Cortex of kidney (tissue), 1 donor: ENCODE results near the gene HSFX4.
"Not testable (repeated sequence)": the region's sequence is repeated elsewhere in the genome, so short reads cannot be mapped to it uniquely, and the experiment has no call there.

ENCODE experiments used
- DNase-seq: peaks from one replicate; lab custom pipeline; 2025; lab: John Stamatoyannopoulos, UW

HSFX4 gene

GRCh38 chrX:149929400-149929799 is at the start of gene HSFX4:
Gene HSFX4 (plus strand): TSS chrX:149929573. CDS start chrX:149929645, 72 bp downstream.
- DNase-seq = not testable (repeated sequence)

DNA sequence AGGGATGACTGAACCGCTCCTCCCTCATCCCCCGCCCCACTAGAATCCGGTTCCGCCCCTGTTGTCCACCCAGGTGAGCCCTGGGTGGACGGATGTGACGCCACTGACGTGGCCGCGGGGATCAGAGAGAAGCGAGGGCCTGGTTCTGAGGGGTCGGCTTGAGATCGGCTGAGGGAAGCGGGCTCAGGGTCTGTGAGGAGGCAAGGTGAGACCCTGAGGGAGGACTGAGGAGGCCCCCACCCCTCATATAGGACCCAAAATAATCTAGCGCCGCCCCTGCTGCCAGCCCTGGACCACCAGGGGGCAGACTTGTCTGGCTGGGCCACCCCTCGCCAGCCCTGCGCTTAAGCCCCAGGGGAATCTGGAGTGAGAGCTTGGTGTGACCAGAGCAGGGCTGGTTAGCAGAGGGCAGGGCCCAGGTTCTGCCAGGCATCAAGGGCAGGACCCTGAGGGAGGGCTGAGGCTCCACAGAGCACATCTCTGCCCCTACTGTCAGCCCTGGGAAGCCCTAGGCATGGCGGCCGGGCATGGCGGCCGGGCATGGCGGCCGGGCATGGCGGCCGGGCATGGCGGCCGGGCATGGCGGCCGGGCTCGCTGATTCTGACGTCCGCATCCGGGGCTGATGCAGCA is 48.2 kb upstream of the HSFX4 start, which contains the start of gene MAGEA8:
TSS of gene MAGEA8 (plus strand) at position 103 of the 631 bp plus-strand sequence. CDS start 3,090 bp downstream, outside the sequence.
- no peak for DNase-seq

- DNase-seq = not testable (repeated sequence)
Observed at GRCh38 chrX:149890828-149891227, 38.5 kb upstream of the HSFX4 start.

DNA sequence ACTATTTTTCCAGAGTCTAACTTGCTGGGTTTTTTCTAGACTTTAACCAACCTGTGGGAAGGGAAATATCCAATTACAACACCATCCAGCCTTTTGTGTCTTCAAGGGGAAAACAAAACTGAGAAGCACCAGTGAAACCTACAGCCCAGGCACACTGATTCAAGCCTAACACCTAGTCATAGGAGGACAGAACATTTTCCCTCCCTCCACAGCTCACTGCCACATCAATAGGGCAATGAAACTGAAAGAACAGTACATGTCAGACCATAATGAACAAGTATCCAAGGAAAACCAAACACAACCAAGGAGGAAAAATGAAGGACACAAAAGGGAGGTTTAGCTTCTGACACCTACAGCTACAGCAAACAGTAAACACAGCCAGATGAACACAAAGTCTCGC is 30.8 kb upstream of the HSFX4 start:
- no peak for DNase-seq

DNA sequence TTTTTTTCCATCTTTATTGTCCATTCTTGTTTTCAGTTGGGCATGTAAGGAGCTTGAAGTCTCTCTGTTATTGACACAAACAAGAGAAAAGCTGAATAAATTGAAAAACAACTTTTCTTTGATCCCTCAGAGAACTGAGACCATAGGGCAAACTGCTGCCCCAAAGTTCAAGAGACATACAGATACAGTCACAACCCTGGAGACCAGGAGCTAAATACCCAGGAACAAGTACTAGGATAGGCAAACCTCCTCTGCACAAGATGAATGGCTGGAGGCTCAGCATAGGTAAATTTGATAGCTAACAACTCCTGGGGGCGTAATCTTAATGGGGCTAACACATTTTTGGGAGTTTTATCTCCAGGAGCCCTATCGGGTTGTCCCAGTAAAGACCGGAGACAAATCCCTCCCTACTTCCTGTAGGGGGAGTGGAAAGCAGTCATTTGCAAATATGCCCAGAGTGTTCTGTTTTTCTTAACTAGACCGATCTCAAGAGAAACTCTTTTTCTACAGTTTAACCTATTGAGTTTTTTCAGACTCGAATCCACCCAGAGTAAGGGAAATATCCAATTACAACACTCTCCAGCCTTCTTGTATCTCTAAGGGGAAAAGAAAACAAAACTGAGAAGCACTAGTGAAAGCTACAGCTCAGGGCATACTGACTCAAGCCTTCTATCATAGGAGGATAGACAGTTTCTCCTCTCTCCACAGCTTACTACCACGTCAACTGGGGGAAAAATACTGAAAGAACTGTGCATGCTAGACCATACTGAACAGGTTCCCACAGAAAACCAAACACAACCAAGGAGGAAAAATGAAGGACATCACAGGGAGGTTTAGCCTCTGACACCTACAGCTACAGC is 25.3 kb upstream of the HSFX4 start:
- no peak for DNase-seq

DNA sequence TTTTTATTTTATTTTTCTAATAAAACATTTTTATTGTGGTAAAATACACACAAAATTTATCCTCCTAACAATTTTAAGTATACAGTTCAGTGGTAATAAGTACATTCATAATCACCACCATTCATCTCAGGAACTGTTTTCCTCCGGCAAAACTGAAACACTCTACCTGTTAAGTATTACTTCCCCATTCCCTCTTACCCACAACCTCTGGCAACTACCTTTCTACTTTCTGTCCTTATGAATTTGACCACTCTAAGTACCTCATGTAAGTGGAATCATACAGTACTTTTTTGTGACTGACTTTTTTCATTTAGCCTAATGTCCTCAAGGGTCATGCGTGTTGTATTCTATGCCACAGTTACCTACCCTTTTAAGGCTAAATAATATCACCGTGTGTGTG is 21.1 kb upstream of the HSFX4 start:
- no peak for DNase-seq

- no peak for DNase-seq
Observed at GRCh38 chrX:149908727-149909126, 20.6 kb upstream of the HSFX4 start.

DNA sequence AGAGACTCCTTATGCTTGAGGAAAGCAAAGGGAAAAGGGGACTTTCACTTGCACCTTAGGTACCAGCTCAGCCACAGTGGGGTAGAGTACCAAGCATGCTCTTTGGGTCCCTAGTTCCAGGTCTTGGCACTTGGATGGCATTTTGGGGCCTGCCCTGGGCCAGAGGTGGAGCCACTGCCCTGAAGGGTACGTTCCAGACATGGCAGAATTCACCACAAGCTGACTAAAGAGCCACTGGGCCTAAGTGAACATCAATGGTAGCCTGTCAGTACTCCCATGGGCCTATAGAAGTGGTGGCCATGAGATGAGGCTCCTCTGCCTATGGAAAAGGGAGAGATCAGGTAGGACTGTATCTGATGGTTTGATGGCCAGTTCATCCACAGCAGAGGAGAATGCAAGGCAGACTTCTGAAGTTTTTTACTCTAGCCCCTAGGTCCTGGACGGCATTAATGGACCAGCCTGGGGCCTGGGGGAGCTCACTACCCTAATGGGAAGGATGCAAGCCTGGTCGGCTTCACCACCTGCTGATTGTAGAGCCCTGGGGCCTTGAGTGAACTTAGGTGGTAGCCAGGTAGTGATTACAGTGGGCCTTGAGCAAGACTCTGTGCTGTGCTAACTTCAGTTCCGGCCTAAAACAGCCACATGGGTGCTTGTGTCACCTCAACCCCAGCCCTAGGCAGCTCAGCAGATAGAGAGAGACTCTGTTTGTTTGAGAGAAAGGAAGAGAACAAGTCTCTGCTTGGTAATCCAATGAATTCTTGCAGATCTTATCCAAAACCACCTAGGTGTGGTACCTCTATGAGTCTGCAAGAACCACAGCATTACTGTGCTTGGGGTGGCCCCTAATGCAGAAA is 19.8 kb upstream of the HSFX4 start:
- no peak for DNase-seq

- no peak for DNase-seq
Observed at GRCh38 chrX:149910178-149910695, 19.1 kb upstream of the HSFX4 start.

- DNase-seq = no peak
Observed at GRCh38 chrX:149916745-149917392, 12.5 kb upstream of the HSFX4 start.

- DNase-seq = not testable (repeated sequence)
Observed at GRCh38 chrX:149923836-149924235, 5.5 kb upstream of the HSFX4 start.

GRCh38 chrX:149924434-149924833 is 4.9 kb upstream of the HSFX4 start:
- DNase-seq = not testable (repeated sequence)

- DNase-seq = not testable (repeated sequence)
Observed at GRCh38 chrX:149927245-149927963, 2.0 kb upstream of the HSFX4 start.

- DNase-seq = not testable (repeated sequence)
Observed at GRCh38 chrX:149927964-149928258, 1.5 kb upstream of the HSFX4 start.

GRCh38 chrX:149928635-149929034 is 738 bp upstream of the HSFX4 start:
- DNase-seq = not testable (repeated sequence)

GRCh38 chrX:149931355-149931754 is 2.0 kb downstream of the HSFX4 start:
- DNase-seq = not testable (repeated sequence)

- DNase-seq = not testable (repeated sequence)
Observed at GRCh38 chrX:149932150-149932549, 2.8 kb downstream of the HSFX4 start.

GRCh38 chrX:149932970-149933369 is 3.6 kb downstream of the HSFX4 start:
- DNase-seq = not testable (repeated sequence)

- not testable (repeated sequence) for DNase-seq
Observed at GRCh38 chrX:149933547-149933946, 4.2 kb downstream of the HSFX4 start.

GRCh38 chrX:149937328-149937727 is 8.0 kb downstream of the HSFX4 start:
- DNase-seq = not testable (repeated sequence)
